Mesenchymal stem cell (in vitro differentiated cells and primary cell): Measurements from ENCODE around the gene FAM43B.

Experiments
- DNase-seq: peaks from one replicate; pipeline ENCODE4 v3.0.0-alpha.2; 2013
- H2AFZ ChIP-seq: one replicate; pipeline ENCODE4 v1.6.1; 2013; ENCODE audit warnings: low read depth, mild to moderate bottlenecking, control low read depth, inconsistent platforms, low read length, moderate library complexity
- H2AK5ac ChIP-seq: 2 replicates; pipeline ENCODE4 v1.6.1; 2013; ENCODE audit warnings: low read length, moderate library complexity, mild to moderate bottlenecking, inconsistent platforms; ENCODE audit not compliant: severe bottlenecking
- H2BK120ac ChIP-seq: one replicate; pipeline ENCODE4 v1.6.1; 2013; ENCODE audit warnings: low read depth, mild to moderate bottlenecking, inconsistent platforms, low read length, moderate library complexity
- H2BK12ac ChIP-seq, 2 experiments: one replicate each; pipeline ENCODE4 v1.6.1; 2013; ENCODE audit warnings: inconsistent platforms in 2 of 2, low read length in 2 of 2, mild to moderate bottlenecking in 2 of 2, moderate library complexity in 2 of 2, control low read depth in 1 of 2
- H2BK15ac ChIP-seq: one replicate; pipeline ENCODE4 v1.6.1; 2013; ENCODE audit warnings: mild to moderate bottlenecking, low read depth, inconsistent platforms; ENCODE audit not compliant: poor library complexity, severe bottlenecking
- H2BK5ac ChIP-seq: 2 replicates; pipeline ENCODE4 v1.6.1; 2013; ENCODE audit warnings: low read depth, mild to moderate bottlenecking, low read length, control low read depth, inconsistent platforms; ENCODE audit not compliant: poor library complexity, severe bottlenecking
- H3K14ac ChIP-seq, 2 experiments: one replicate each; pipeline ENCODE4 v1.6.1; 2013; ENCODE audit warnings: inconsistent platforms in 2 of 2, low read length in 2 of 2, control low read depth in 1 of 2, mild to moderate bottlenecking in 1 of 2, moderate library complexity in 1 of 2
- H3K18ac ChIP-seq, 2 experiments: one replicate each; pipeline ENCODE4 v1.6.1; 2013; ENCODE audit warnings: inconsistent platforms in 2 of 2, low read length in 2 of 2, control low read depth in 1 of 2, low read depth in 1 of 2, mild to moderate bottlenecking in 1 of 2
- H3K23ac ChIP-seq, 2 experiments: one replicate each; pipeline ENCODE4 v1.6.1; 2013; ENCODE audit warnings: inconsistent platforms in 2 of 2, low read length in 2 of 2, mild to moderate bottlenecking in 2 of 2, moderate library complexity in 2 of 2, control low read depth in 1 of 2
- H3K27ac ChIP-seq: 2 replicates; pipeline ENCODE4 v1.5.1; 2013; ENCODE audit warnings: mild to moderate bottlenecking, moderate library complexity, low read length, control low read depth, inconsistent platforms; ENCODE audit not compliant: poor library complexity, severe bottlenecking
- H3K27me3 ChIP-seq, 2 experiments: 2 replicates each; pipeline versions ENCODE4 v1.6.1 to v1.7.0; 2013; ENCODE audit warnings: low read length in 2 of 2, mild to moderate bottlenecking in 2 of 2, moderate library complexity in 2 of 2, control low read depth in 1 of 2, inconsistent platforms in 1 of 2; ENCODE audit not compliant: control insufficient read depth in 1 of 2, insufficient read depth in 1 of 2
- H3K36me3 ChIP-seq, 2 experiments: 2 replicates each; pipeline versions ENCODE4 v1.6.1 to v1.7.0; 2013; ENCODE audit warnings: low read length in 2 of 2, control low read depth in 1 of 2, inconsistent platforms in 1 of 2, low read depth in 1 of 2, mild to moderate bottlenecking in 1 of 2; ENCODE audit not compliant: insufficient read depth in 2 of 2, control insufficient read depth in 1 of 2
- H3K4ac ChIP-seq, 2 experiments: one replicate each; pipeline ENCODE4 v1.6.1; 2013; ENCODE audit warnings: inconsistent platforms in 2 of 2, low read length in 2 of 2, mild to moderate bottlenecking in 2 of 2, moderate library complexity in 2 of 2, control low read depth in 1 of 2, low read depth in 1 of 2
- H3K4me1 ChIP-seq: 2 replicates; pipeline ENCODE4 v1.6.1; 2013; ENCODE audit warnings: low read depth, low read length, control low read depth; ENCODE audit not compliant: control insufficient read depth, insufficient read depth
- H3K4me2 ChIP-seq: 2 replicates; pipeline ENCODE4 v1.6.1; 2013; ENCODE audit warnings: low read length, mild to moderate bottlenecking, inconsistent platforms; ENCODE audit not compliant: poor library complexity, severe bottlenecking
- H3K4me3 ChIP-seq, 2 experiments: 2 replicates each; pipeline versions ENCODE4 v1.5.1 to v1.7.0; 2013; ENCODE audit warnings: low read length in 2 of 2, mild to moderate bottlenecking in 2 of 2, control low read depth in 1 of 2, low read depth in 1 of 2; ENCODE audit not compliant: insufficient read depth in 1 of 2
- H3K79me1 ChIP-seq: replicated peaks from 2 replicates; pipeline ENCODE4 v1.6.1; 2013; ENCODE audit warnings: mild to moderate bottlenecking, control low read depth, low read length, inconsistent platforms; ENCODE audit not compliant: poor library complexity, severe bottlenecking
- H3K9ac ChIP-seq: 2 replicates; pipeline ENCODE4 v1.7.0; 2013; ENCODE audit warnings: mild to moderate bottlenecking, low read length, moderate library complexity
- H3K9me3 ChIP-seq: 2 replicates; pipeline ENCODE4 v1.7.0; 2013; ENCODE audit warnings: mild to moderate bottlenecking, low read length; ENCODE audit not compliant: control insufficient read depth
- H4K8ac ChIP-seq: one replicate; pipeline ENCODE4 v1.6.1; 2013; ENCODE audit warnings: inconsistent platforms, mild to moderate bottlenecking, low read length, moderate library complexity
- H4K91ac ChIP-seq: one replicate; pipeline ENCODE4 v1.6.1; 2013; ENCODE audit warnings: mild to moderate bottlenecking, low read length, inconsistent platforms
- WGBS: methylation state at CpG from one replicate; pipeline ENCODE4 v1.1.7; 2013; ENCODE audit warnings: mixed read lengths; 5-methylcytosine and 5-hydroxymethylcytosine counted together

Gene FAM43B

DNA sequence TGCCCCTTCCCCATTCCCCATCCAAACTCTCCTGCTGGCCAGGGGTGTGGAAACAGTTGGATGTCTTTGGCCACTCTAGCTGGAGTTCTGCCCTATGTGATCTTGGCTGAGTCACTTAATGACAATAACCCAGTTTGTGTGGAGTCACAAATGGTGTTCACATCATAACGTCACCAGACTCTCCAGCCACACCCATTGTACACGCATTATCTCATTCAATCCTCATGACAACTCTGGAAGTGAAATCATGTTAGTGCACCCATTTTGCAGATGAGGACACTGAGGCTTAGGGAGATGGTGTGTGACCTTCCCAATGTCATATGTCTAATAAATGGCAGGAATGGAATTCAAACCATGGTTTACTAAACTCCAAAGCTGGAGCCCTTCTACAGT, 35.3 kb downstream of the FAM43B start:
- H3K27me3 ChIP-seq: no peaks in the 10 kb centered on the region
- H3K4me2 ChIP-seq: no peak overlapping the region
- peak overlapping the region; percentile 43 for H3K9ac ChIP-seq
- H3K9me3 ChIP-seq: no peaks in the 10 kb centered on the region
- peak; percentile 46 for DNase-seq
- H3K27ac ChIP-seq: no peak overlapping the region
- H4K8ac ChIP-seq: no peak overlapping the region
- H2BK15ac ChIP-seq: no peak overlapping the region
- H2BK12ac ChIP-seq: no peak overlapping the region
- no peak overlapping the region for H2AK5ac ChIP-seq
- no peak overlapping the region for H3K18ac ChIP-seq
- no CpG with 5 or more reads among the region's 2 CpGs for WGBS
- no peak overlapping the region for H3K4me3 ChIP-seq
- no peaks in the 10 kb centered on the region for H3K79me1 ChIP-seq
- no peak overlapping the region for H2BK5ac ChIP-seq
- H3K4me1 ChIP-seq: peaks cover 16% of the 10 kb centered on the region
- no peak overlapping the region for H3K23ac ChIP-seq
- H3K36me3 ChIP-seq: no peaks in the 10 kb centered on the region
- no peak overlapping the region for H3K14ac ChIP-seq
- H2AFZ ChIP-seq: no peak overlapping the region
- no peak overlapping the region for H2BK120ac ChIP-seq
- H3K4ac ChIP-seq: no peak overlapping the region
- no peak overlapping the region for H4K91ac ChIP-seq

GRCh38 chr1:20588634-20589225, 36.4 kb downstream of the FAM43B start, which contains the start of gene CDA:
CDA (plus strand) TSS chr1:20589097; CDS start chr1:20589130, 33 bp downstream.
- peak within 1 kb of the TSS; percentile 67 for H3K4me2 ChIP-seq
- H3K4ac ChIP-seq: no peak within 1 kb of the TSS
- no peaks in the 10 kb centered on the region for H3K36me3 ChIP-seq
- H3K18ac ChIP-seq: peak within 1 kb of the TSS; percentile 8 to 40
- H3K27ac ChIP-seq: no peak within 1 kb of the TSS
- H2BK15ac ChIP-seq: no peak within 1 kb of the TSS
- peak within 1 kb of the TSS in 1 of 2 experiments; percentile 3 for H3K23ac ChIP-seq
- H3K4me1 ChIP-seq: peaks cover 16% of the 10 kb centered on the region
- no peaks in the 10 kb centered on the region for H3K9me3 ChIP-seq
- no peak within 1 kb of the TSS for H2AK5ac ChIP-seq
- peak within 1 kb of the TSS in 1 of 2 experiments; percentile 37 for H3K14ac ChIP-seq
- no peak within 1 kb of the TSS for H2BK120ac ChIP-seq
- H2BK5ac ChIP-seq: no peak within 1 kb of the TSS
- peak within 1 kb of the TSS; percentile 69 to 86 for H2BK12ac ChIP-seq
- H2AFZ ChIP-seq: peak within 1 kb of the TSS; percentile 21
- peak within 1 kb of the TSS; percentile 20 for H4K8ac ChIP-seq
- H3K27me3 ChIP-seq: no peaks in the 10 kb centered on the region
- peak within 1 kb of the TSS in 1 of 2 experiments; percentile 53 for H3K4me3 ChIP-seq
- DNase-seq: no peak
- H3K79me1 ChIP-seq: no peaks in the 10 kb centered on the region
- peak within 1 kb of the TSS; percentile 49 for H3K9ac ChIP-seq
- 39% methylated on average over 11 of the region's 11 CpGs for WGBS
- H4K91ac ChIP-seq: peak within 1 kb of the TSS; percentile 14

DNA sequence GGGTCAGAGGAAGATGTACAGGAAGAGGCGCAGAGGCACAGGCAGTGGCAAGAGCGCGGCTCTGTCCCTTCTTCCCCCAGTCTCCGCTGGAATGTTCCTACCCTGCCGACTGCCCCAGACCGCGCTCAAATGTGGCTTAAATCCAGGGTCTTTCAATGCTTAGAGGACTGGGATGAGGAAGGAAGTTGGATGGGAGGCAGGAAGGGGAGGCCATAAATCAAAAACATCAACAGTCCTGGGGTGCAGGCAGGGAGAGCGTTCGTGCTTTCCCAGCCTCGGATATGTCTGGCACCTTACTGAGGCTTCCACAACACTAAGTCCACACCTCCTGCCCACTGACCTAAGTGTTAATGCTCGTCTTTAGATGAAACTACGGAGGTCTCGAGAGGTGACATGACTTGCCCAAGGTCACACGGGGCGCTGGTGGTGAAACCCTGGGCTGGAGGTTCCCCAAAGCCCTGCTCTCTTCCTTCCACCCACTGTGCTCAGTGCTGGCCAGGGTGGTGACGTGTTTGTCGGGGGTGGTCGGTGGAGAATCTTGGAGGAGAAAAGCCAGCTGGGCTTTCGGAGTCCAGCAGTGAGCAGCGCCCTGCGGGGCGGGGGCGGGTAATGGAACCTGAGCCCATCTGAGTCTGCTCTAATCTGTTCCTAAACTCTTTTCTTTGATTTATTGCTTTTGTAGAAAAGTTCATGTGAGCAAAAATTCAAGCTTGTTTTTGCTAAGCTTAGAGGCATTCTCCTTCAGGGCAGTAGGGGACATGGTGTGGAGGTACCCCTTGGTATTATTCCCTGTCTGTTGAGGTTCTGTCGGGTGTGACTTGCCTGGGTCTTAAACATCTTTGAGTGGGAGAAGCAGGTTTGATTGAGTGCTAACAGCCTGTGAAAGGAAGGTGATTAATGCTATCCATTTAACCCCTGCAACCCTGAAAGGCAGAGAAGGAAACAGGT, 37.2 kb downstream of the FAM43B start:
- Histone ChIP-seq H2BK120ac (no peak overlapping the region), H4K91ac (no peak overlapping the region)
- WGBS: 19% methylated on average over 20 of the region's 24 CpGs

DNA sequence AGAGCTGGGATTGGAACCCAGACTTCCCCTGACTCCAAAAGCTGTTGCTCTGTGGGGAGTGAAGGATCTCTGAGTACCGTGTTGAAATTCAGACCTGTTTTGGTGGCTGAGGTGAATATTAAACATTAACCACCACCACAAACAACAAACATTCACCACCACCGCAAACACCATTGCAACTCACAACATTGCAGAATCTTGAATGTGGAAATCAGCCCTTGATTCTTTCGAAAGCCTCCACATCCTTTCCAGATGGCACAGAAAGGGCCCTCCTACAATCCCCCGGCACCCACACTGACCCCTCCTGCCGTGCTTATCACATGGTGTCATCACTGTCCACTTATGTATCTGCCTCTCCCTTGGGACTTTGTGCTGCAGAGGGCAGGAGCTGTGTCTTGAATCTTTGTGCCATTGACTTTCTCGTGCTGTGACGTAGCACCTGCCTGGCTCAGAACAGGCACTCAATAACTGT, 38.0 kb downstream of the FAM43B start:
- Histone ChIP-seq H2BK15ac (no peak overlapping the region), H2AK5ac (no peak overlapping the region), H4K91ac (no peak overlapping the region), H3K27ac (no peak overlapping the region), H3K4me3 (peak overlapping the region in 1 of 2 experiments; percentile 53), H3K79me1 (no peaks in the 10 kb centered on the region), H3K23ac (no peak overlapping the region), H3K4ac (no peak overlapping the region), H3K9me3 (no peaks in the 10 kb centered on the region), H3K4me1 (peaks cover 16% of the 10 kb centered on the region), H2BK120ac (no peak overlapping the region), H2BK12ac (no peak overlapping the region), H3K18ac (no peak overlapping the region), H2BK5ac (no peak overlapping the region), H3K27me3 (no peaks in the 10 kb centered on the region), H4K8ac (peak overlapping the region; percentile 20), H2AFZ (no peak overlapping the region), H3K9ac (peak overlapping the region; percentile 49), H3K4me2 (no peak overlapping the region), H3K36me3 (no peaks in the 10 kb centered on the region), H3K14ac (peak overlapping the region in 1 of 2 experiments; percentile 13)
- peak; percentile 80 for DNase-seq
- 61% methylated on average over 6 of the region's 7 CpGs for WGBS

More for the DNA sequence above, 37.2 kb downstream of the FAM43B start:
- Histone ChIP-seq H3K27me3 (no peaks in the 10 kb centered on the region), H2BK5ac (no peak overlapping the region), H2AK5ac (no peak overlapping the region), H3K4me3 (peak overlapping the region in 1 of 2 experiments; percentile 53), H3K14ac (peak overlapping the region in 1 of 2 experiments; percentile 37), H3K4me2 (peak overlapping the region; percentile 67), H3K79me1 (no peaks in the 10 kb centered on the region), H3K4me1 (peaks cover 16% of the 10 kb centered on the region), H4K8ac (peak overlapping the region; percentile 20), H3K18ac (peak overlapping the region; percentile 8 to 40), H3K4ac (no peak overlapping the region), H3K9me3 (no peaks in the 10 kb centered on the region), H3K27ac (no peak overlapping the region), H2BK12ac (peak overlapping the region; percentile 69 to 86), H3K23ac (no peak overlapping the region), H3K9ac (peak overlapping the region; percentile 49), H2BK15ac (no peak overlapping the region), H2AFZ (peak overlapping the region; percentile 21), H3K36me3 (no peaks in the 10 kb centered on the region)
- peak; percentile 67 for DNase-seq
